HG03469 (cell line): Measurements from ENCODE around the gene PABPN1L.

ENCODE experiments used
- ATAC-seq: cut with Tn5 transposase; IDR thresholded peaks from one replicate; pipeline ENCODE4 v1.9.1; 2021; ENCODE audit warnings: mild to moderate bottlenecking, moderate library complexity, moderate number of reproducible peaks; ENCODE audit not compliant: unreplicated experiment

Gene PABPN1L

GRCh38 chr16:88870608-88871348 is 4.3 kb upstream of the PABPN1L start:
- no peak for ATAC-seq

- ATAC-seq = no peak
These were observed 3.2 kb upstream of the PABPN1L start for GRCh38 chr16:88869673-88869980.

GRCh38 chr16:88868974-88869672 is 2.7 kb upstream of the PABPN1L start:
- ATAC-seq = no peak

GRCh38 chr16:88867581-88868246 is 1.3 kb upstream of the PABPN1L start:
- no peak for ATAC-seq

DNA sequence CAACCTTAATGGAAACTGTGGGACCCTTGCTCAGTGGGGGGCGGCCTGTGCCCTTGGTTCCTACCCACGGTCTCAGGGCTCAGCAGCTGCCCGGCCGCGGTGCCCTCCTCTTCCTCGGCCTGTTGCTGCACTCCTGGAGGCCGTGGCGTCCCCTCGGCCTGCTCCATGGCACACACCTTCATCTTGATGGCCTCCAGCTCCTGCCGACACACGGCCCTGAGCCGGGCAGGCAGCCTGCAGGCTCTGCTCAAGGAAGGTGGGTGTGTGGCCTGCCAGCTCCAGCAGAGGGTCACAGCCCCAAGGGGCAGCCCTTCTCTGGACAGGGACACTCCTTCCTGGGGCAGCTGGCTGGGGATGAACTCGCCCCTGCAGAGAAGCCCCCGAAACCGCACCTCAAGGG is 718 bp downstream of the PABPN1L start:
- ATAC-seq = no peak

GRCh38 chr16:88865310-88865709 is 1.1 kb downstream of the PABPN1L start:
- ATAC-seq = no peak

DNA sequence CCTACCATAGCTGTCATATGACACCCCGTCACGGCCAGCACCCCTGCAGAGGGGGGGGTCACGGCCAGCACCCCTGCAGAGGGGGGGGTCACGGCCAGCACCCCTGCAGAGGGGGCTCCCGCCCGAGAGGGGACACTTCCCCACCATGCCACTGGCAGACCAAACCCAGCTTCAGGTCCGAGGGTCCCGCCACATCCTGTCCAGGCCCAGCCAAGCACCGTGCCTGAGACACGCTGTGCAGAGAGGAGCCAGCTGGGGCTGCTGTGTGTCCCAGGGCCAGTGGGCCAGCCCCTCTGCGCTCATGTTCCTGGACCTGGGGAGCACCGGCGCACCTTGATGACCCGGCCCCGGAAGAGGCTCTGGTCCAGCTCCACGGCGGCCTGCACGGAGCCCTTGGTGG is 1.9 kb downstream of the PABPN1L start:
- no peak for ATAC-seq

DNA sequence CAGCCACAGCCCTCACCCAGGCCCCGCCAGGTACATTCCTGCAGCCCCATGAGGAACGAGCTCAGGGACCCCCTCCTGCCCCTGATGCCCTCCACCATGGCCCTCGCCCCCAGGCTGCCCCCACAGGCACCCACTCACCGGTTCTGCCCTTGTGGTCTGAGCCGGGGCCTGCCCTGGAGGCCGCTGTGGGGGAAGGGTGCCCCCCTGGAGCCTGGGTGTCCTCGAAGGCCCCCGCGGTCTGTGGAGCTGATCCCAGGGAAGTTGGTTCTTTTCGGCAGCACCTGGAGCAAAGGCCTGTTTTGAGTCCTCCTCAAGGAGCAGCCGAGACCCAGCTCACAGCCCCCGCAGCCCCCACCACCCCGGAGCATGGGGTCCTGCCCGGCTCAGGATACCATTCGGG is 2.4 kb downstream of the PABPN1L start:
- ATAC-seq = no peak

DNA sequence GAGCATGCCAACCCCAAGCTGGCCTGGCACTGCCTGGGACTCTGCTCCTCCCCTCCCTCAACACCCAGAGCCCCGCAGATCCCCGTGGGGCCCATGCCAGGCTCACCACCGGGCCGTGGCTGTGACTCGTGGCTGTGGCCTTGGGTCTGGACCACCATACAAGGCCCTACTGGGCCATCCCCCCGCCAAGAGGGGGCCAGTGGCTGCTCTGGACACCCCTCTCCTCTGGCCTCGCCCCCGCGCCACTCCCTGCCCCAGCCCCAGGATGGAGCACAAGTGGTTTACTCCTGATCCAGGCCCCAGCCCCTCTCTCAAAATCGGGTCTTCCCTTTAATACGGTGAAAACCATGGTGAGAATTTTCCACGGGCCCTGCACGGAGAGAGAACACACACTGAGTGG is 3.0 kb downstream of the PABPN1L start:
- no peak for ATAC-seq

DNA sequence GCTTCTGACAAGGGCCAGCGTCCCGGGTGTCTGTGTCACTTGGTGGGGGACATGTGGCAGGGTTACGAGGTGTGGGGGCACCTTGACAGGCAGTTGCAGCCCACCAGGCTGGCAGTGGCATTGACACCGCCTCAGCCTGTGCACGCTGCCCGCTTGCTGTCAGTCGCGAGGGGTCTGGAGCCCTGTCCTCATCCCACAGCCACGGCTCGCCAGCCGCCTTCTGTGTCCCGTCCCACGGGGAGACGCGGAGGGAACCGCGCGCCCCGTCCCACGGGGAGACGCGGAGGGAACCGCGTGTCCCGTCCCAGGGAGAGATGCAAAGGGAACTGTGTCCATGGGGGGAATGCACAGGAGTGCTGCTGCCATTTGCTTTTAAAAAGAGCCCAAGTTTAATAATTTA is 3.5 kb downstream of the PABPN1L start:
- no peak for ATAC-seq

GRCh38 chr16:88861359-88861758 is 5.1 kb downstream of the PABPN1L start:
- no peak for ATAC-seq

- no peak for ATAC-seq
These were observed 6.9 kb downstream of the PABPN1L start for GRCh38 chr16:88859381-88860091.

DNA sequence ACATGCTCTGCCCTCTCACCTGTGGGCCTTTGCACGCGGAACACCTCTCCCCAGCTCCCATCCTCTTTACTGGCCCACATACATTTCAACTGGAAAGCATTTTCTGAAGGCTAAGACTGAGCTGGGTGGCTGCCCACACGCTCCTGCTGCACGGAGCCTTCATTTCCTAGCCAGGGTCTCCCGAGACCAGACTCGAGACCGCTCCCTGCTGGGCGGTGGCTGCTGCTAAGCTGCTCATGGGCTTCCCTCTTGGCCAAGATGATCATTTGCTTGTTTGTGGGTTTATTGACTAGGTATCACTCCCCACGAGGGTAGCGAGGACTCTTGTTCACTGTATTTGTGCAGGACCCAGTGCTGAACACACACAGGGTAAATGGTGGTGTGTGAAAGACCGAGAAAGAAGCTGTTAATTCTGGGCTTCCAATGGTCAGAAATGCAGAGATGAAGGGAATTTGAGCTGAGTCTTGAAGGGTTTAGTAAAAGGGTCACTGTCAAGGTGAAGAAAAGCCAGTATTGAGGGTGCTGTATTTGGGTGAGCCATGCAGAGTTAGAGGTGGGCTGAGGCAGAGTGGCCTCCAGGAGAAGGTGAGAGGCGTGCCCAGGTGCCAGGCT is 8.6 kb downstream of the PABPN1L start:
- ATAC-seq = no peak

DNA sequence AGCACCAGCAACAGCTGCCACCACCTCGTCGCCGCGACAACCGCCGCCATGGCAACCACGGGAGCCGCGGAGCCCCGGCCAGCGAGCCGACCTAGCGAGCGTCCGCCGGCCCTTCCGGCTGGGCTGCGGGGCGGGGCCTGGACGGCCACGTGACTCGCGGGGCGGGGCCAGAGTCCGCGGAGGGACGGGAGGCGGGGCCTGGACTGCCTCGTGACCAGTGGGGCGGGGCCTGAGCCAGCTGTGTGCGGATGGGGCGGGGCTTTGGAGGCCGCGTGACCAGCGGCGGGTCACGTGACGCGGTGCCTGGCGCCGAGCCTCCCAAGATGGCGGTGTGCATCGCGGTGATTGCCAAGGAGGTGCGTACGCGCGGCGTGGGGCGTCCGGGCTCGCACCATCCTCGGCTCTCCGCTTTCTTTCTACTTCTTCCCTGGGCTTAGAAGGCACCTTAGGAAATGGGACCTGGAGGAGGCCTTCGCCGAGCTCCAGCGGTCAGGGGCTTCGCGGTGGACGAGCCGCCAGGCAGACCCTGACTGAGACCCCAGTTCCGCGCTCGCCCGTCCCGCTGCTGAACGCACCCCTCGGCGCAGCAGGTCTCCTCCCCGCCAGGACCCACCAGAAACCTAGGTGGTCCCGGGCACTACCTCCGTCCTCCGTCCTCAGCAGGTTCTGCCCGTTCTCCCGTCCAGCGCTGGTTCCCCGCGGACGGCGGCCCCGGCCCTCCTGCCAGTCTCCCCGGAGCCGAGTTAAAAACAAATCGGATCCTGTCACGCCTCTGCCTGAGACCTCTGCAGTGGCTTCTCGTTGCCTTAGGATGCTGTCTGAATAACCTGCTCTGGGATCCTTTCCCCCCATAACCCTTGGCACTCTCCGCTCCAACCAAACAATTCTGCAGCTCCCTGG is 9.4 kb downstream of the PABPN1L start, which contains the start of the genes GALNS and TRAPPC2L:
Gene GALNS (minus strand): TSS at position 120 of the 900 bp plus-strand sequence. CDS start 70 bp downstream, at position 50.
Gene TRAPPC2L (plus strand): TSS at position 300 of the 900 bp plus-strand sequence. CDS start 24 bp downstream, at position 324.
- peak; percentile 57 for ATAC-seq

- ATAC-seq = no peak
These were observed 10.2 kb downstream of the PABPN1L start for GRCh38 chr16:88856122-88856827.

DNA sequence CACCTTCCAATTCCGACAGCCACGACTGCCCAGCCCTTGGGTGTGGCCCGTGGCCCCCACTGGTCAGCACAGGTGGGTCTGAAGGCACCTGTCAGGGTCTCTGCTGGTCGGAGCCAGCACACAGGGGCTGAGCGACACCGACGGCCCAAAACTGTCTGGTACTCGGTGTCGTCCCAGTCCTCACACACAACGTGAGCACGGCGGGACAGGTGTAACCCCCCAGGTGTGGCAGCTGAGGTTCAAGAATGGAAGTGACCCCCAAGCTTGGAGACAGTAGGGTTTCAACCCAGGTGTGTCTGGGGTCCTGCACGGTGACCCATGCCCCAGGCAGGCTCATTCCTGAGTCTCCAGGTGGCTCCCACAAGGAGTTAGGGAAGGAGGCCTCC is 10.7 kb downstream of the PABPN1L start:
- ATAC-seq = no peak

DNA sequence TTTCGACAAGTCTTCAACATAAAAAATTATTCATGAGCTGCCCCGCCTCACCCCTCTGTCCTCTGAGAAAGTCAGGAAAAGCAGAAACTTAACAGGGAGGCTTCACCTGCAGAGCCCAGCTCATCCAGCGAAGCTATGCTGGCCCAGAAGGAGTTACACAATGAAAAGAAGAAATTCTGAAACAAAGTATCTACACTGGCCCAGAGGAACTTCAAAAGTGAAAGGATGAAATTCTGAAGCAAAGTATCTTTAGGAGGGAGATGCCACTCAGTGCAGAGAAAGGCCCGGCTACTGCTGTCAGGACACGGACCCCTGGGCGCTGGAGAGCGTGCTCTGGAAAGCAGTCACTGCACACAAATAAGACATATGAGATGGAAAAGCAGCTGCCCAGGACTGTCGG is 11.3 kb downstream of the PABPN1L start:
- ATAC-seq = no peak

- no peak for ATAC-seq
These were observed 12.0 kb downstream of the PABPN1L start for GRCh38 chr16:88854306-88855111.
